Mesodermal cell (in vitro differentiated cells): ENCODE results near the gene NSD2.

ENCODE experiments used
- H3K27ac ChIP-seq: 2 replicates; pipeline ENCODE4 v1.7.0; 2013; ENCODE audit warnings: mild to moderate bottlenecking, low read depth, low read length, moderate library complexity; ENCODE audit not compliant: severe bottlenecking
- H3K36me3 ChIP-seq: 2 replicates; pipeline ENCODE4 v1.7.1; 2013; ENCODE audit warnings: mild to moderate bottlenecking, low read length, moderate library complexity; ENCODE audit not compliant: control insufficient read depth, insufficient read depth
- H3K4me1 ChIP-seq: one replicate; pipeline ENCODE4 v1.7.1; 2013; ENCODE audit warnings: mild to moderate bottlenecking, low read length; ENCODE audit not compliant: insufficient read depth, control insufficient read depth, poor library complexity, severe bottlenecking
- H3K4me3 ChIP-seq: 2 replicates; pipeline ENCODE4 v1.7.0; 2013; ENCODE audit warnings: low read length, control low read depth, mild to moderate bottlenecking; ENCODE audit not compliant: insufficient read depth, poor library complexity, severe bottlenecking; ENCODE audit errors: extremely low read depth
- H3K9me3 ChIP-seq: 2 replicates; pipeline ENCODE4 v1.7.1; 2013; ENCODE audit warnings: mild to moderate bottlenecking, low read length, moderate library complexity; ENCODE audit not compliant: control insufficient read depth
- WGBS, 2 experiments: methylation state at CpG; one replicate each; pipeline ENCODE4 v1.1.5; 2013; ENCODE audit warnings: missing lambda C conversion rate in 2 of 2; ENCODE audit not compliant: insufficient coverage in 2 of 2; 5-methylcytosine and 5-hydroxymethylcytosine counted together

The NSD2 gene

GRCh38 chr4:1959104-1959384, 87.9 kb downstream of the NSD2 start:
- peaks cover 100% of the 10 kb centered on the region for H3K36me3 ChIP-seq
- no peaks in the 10 kb centered on the region for H3K9me3 ChIP-seq
- no peak overlapping the region for H3K27ac ChIP-seq
- H3K4me3 ChIP-seq, result no peak overlapping the region
- 100% methylated on average over 5 of the region's 5 CpGs; no CpG with 5 or more reads in 1 of the 2 experiments for WGBS, 2 experiments
- H3K4me1 ChIP-seq, result no peaks in the 10 kb centered on the region

- H3K4me1 ChIP-seq, result no peaks in the 10 kb centered on the region
- 100% methylated on average over 2 of the region's 7 CpGs; no CpG with 5 or more reads in 1 of the 2 experiments for WGBS, 2 experiments
- peaks cover 100% of the 10 kb centered on the region for H3K36me3 ChIP-seq
- no peak overlapping the region for H3K27ac ChIP-seq
- no peak overlapping the region for H3K4me3 ChIP-seq
- no peaks in the 10 kb centered on the region for H3K9me3 ChIP-seq
These were observed 89.1 kb downstream of the NSD2 start for GRCh38 chr4:1960170-1960825.

GRCh38 chr4:1961038-1961437, 89.8 kb downstream of the NSD2 start:
- WGBS, 2 experiments, result 96 to 99% methylated on average over 13 to 14 of the region's 15 CpGs
- no peaks in the 10 kb centered on the region for H3K4me1 ChIP-seq
- H3K4me3 ChIP-seq, result no peak overlapping the region
- H3K36me3 ChIP-seq, result peaks cover 100% of the 10 kb centered on the region
- H3K9me3 ChIP-seq, result no peaks in the 10 kb centered on the region
- H3K27ac ChIP-seq, result no peak overlapping the region

- WGBS, 2 experiments, result 88 to 100% methylated on average over 4 of the region's 4 CpGs
- Histone ChIP-seq H3K4me3 (no peak overlapping the region), H3K36me3 (peaks cover 97% of the 10 kb centered on the region)
These were observed 90.4 kb downstream of the NSD2 start for GRCh38 chr4:1961563-1961962.

GRCh38 chr4:1962980-1963379, 91.8 kb downstream of the NSD2 start:
- no peak overlapping the region for H3K4me3 ChIP-seq
- no peaks in the 10 kb centered on the region for H3K9me3 ChIP-seq
- peaks cover 90% of the 10 kb centered on the region for H3K36me3 ChIP-seq
- 93 to 97% methylated on average over 3 to 4 of the region's 4 CpGs for WGBS, 2 experiments
- H3K4me1 ChIP-seq, result no peaks in the 10 kb centered on the region
- no peak overlapping the region for H3K27ac ChIP-seq

More at GRCh38 chr4:1961563-1961962, 90.4 kb downstream of the NSD2 start:
- H3K9me3 ChIP-seq, result no peaks in the 10 kb centered on the region
- H3K27ac ChIP-seq, result no peak overlapping the region
- H3K4me1 ChIP-seq, result no peaks in the 10 kb centered on the region

- peaks cover 90% of the 10 kb centered on the region for H3K36me3 ChIP-seq
- H3K9me3 ChIP-seq, result no peaks in the 10 kb centered on the region
- no peak overlapping the region for H3K4me3 ChIP-seq
- no peaks in the 10 kb centered on the region for H3K4me1 ChIP-seq
- WGBS, 2 experiments, result 71 to 79% methylated on average over 3 to 5 of the region's 6 CpGs
- H3K27ac ChIP-seq, result no peak overlapping the region
These were observed 93.2 kb downstream of the NSD2 start for GRCh38 chr4:1964443-1964842.

GRCh38 chr4:1964971-1965370, 93.8 kb downstream of the NSD2 start:
- H3K4me3 ChIP-seq, result no peak overlapping the region
- H3K27ac ChIP-seq, result no peak overlapping the region
- H3K9me3 ChIP-seq, result no peaks in the 10 kb centered on the region
- no peaks in the 10 kb centered on the region for H3K4me1 ChIP-seq
- 100% methylated on average over 1 of the region's 1 CpG; no CpG with 5 or more reads in 1 of the 2 experiments for WGBS, 2 experiments
- peaks cover 89% of the 10 kb centered on the region for H3K36me3 ChIP-seq

- 93 to 97% methylated on average over 3 to 5 of the region's 5 CpGs for WGBS, 2 experiments
- Histone ChIP-seq H3K4me1 (no peaks in the 10 kb centered on the region), H3K4me3 (no peak overlapping the region), H3K36me3 (peaks cover 84% of the 10 kb centered on the region), H3K9me3 (no peaks in the 10 kb centered on the region), H3K27ac (no peak overlapping the region)
These were observed 96.4 kb downstream of the NSD2 start for GRCh38 chr4:1967512-1968149.

- 95 to 98% methylated on average over 4 to 7 of the region's 7 CpGs for WGBS, 2 experiments
- Histone ChIP-seq H3K4me3 (no peak overlapping the region), H3K36me3 (peaks cover 83% of the 10 kb centered on the region), H3K9me3 (no peaks in the 10 kb centered on the region), H3K27ac (no peak overlapping the region), H3K4me1 (no peaks in the 10 kb centered on the region)
These were observed 97.6 kb downstream of the NSD2 start for GRCh38 chr4:1968686-1969295.

GRCh38 chr4:1969928-1970723, 98.9 kb downstream of the NSD2 start:
- Histone ChIP-seq H3K36me3 (peaks cover 83% of the 10 kb centered on the region), H3K4me1 (no peaks in the 10 kb centered on the region), H3K9me3 (no peaks in the 10 kb centered on the region), H3K4me3 (no peak overlapping the region), H3K27ac (no peak overlapping the region)
- whole genome bisulfite sequencing, 2 experiments, result 95 to 97% methylated on average over 14 to 15 of the region's 17 CpGs
